22Rv1 (cell line): ENCODE results near the gene ATP11A.

Experiments used
- H3K27ac ChIP-seq: fragments of 450-650 bp; 2 replicates; pipeline ENCODE4 v1.5.1; 2017
- CTCF ChIP-seq: fragments of 450-650 bp; IDR thresholded peaks from 2 replicates; pipeline ENCODE4 v1.5.1; 2017; ENCODE audit warnings: mild to moderate bottlenecking
- ZFX ChIP-seq: fragments of 450-650 bp; IDR thresholded peaks from 2 replicates; pipeline ENCODE4 v1.6.1; 2017; ENCODE audit warnings: antibody characterized with exemption, borderline replicate concordance

The ATP11A gene

GRCh38 chr13:112759827-112760226 is 70.0 kb downstream of the ATP11A start:
- H3K27ac ChIP-seq: no peak overlapping the region
- TF ChIP-seq ZFX (no peak), CTCF (no peak)

DNA sequence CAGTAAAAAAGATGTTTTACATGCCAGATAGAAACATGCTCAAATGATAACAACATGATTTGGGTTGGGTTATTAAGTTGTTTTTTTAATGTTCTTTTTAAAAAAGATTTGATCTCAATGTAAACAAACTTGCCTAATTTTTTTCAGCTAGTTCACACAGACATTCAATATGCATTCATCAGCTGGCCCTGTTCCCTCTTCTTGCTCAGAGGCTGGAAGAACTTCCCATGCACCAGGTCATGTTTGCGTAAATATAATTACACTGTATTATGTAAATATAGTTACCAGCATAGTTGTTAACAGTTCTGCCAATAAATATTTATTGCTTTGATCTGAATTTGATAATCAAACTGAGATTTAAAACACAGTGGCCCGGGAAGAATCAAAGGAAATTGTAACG is 70.6 kb downstream of the ATP11A start:
- TF ChIP-seq CTCF: no peak
- TF ChIP-seq ZFX: no peak

DNA sequence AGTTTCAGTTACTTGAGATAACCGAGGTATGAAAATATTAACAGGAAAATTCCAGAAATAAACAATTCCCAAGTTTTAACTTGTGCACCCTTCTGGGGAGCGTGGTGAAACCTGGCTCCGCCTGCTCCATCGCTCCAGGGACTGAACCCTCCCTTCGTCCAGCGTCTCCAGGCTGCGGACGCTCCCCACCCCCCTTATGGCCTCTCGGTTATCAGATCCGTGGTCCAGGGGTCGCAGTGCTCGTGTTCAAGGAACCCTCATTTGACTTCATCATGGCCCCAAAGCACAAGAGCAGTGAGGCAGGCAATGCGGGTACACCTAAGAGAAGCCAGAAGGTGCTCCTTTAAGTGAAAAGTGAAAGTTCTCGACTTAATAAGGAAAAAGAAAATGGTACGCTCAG is 71.1 kb downstream of the ATP11A start:
- no peak overlapping the region for H3K27ac ChIP-seq
- TF ChIP-seq ZFX (no peak), CTCF (no peak)

More for the DNA sequence above, 70.6 kb downstream of the ATP11A start:
- H3K27ac ChIP-seq: no peak overlapping the region

DNA sequence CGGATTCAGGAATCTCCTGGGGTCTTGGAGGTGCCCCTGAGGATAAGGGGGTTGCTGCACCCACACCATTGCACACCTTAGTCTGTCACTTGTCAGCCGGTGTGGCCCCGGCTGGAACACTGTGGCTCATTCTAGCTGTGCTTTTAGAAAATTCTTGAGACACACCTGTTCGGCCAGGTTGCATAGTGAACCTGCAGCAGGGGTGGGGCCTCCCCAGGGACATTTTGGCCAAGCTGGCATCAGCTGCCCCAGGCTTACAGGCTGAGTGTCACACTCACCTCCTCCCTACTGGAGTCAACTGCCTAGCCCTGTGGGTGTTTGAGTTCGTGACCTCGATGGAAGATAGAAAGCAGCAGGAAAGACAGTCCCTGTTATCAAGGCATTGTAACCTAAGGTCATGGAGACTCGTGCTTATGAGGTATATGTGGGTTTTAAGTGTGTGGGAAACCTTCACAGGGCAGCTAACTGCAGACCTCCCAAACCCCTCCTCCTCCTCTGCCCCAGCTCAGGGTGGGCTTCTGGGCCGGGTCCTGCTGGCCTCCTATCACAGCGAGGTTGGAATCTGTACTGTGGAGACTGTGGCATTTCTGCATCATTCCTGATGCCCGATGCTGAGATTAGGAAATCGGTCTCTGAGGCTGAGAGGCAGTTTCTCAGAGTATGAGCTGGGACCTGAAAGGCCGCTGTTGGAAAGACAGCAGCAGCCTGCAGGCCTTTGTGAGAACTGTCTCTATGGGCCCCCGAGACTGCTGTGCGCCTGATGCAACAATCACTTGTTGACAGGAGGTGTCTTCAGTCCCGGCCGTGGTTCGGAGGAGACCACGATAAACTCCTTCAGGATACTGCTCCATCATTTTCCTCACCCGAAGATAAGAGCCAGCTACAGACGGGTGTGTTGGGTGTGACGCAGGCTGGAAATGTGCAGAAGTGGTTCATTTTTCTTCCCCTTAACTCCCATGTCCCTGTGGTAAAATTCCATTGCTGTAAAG is 72.2 kb downstream of the ATP11A start:
- no peak overlapping the region for H3K27ac ChIP-seq
- TF ChIP-seq ZFX (no peak), CTCF (no peak)

GRCh38 chr13:112762690-112763080 is 72.8 kb downstream of the ATP11A start:
- TF ChIP-seq ZFX (no peak), CTCF (no peak)
- no peak overlapping the region for H3K27ac ChIP-seq

- TF ChIP-seq ZFX (no peak), CTCF (no peak)
- no peak overlapping the region for H3K27ac ChIP-seq
These were observed 74.2 kb downstream of the ATP11A start for GRCh38 chr13:112764028-112764427.

DNA sequence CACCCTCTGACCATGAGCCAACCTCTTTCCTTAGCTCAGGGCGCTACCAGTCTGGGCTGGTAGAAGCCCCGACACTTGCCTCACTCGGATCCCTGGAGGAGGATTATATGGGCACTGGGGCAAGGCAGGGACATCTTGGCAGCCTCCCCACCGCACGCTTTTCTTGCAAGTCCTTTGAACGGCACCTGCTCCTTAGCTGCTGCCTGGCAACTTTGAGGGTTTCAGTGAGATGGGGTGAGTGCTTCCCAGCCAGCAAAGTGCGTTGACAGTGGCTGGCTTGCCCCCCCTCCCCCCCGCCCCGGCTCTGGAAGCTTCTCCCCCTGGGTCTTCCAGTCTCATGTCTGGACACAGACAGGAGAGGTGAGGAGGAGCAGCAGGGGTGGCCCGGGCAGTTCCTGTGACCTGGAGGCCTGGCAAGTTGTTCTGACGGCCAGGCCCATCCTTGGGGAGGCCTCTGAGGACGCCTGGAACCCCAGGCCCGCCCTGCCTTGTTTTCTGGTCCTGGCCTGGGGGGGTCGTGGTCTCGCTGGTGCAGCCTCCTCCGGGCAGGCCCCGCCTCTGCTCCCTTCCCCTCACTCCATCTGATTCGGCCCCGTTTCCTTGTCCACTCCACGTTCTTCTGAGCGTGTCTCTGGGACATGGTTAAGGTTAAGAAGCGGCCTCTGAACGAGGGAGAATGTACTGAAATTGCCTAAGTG is 75.2 kb downstream of the ATP11A start:
- no peak overlapping the region for H3K27ac ChIP-seq
- TF ChIP-seq ZFX (no peak), CTCF (no peak)
